ENCODE data around the gene RELN. TPM values are rescaled to one million over a fixed set of nuclear protein-coding genes. Genes with fewer than 3 reads are reported as not detected.

Gene RELN
- total and polyA plus RNA-seq, 2 experiments from 2014 or later, result 3.9 to 22.0 TPM

GRCh38 chr7:103686064-103686463, 303.4 kb downstream of the RELN start:
- Histone ChIP-seq H4K20me1 (ENCODE audit: insufficient read depth, poor library complexity, severe bottlenecking) (no peaks in the 10 kb centered on the region), H3K4me1 (ENCODE audit: insufficient read depth) (peaks cover 8% of the 10 kb centered on the region), H3K27me3 (no peaks in the 10 kb centered on the region), H3K4me3 (no peak overlapping the region), H3K9me3 (ENCODE audit: low read depth) (no peaks in the 10 kb centered on the region), H3K9me2 (replicated peaks; ENCODE audit: insufficient read depth) (no peaks in the 10 kb centered on the region), H3K27ac (no peak overlapping the region), H3K79me2 (no peaks in the 10 kb centered on the region), H2AFZ (no peak overlapping the region), H3K36me3 (replicated peaks; ENCODE audit: insufficient read depth, low read depth) (no peaks in the 10 kb centered on the region), H3K4me2 (no peak overlapping the region)
- WGBS (ENCODE audit: low lambda C conversion rate, missing lambda C conversion rate), result 82% methylated on average over 2 of the region's 2 CpGs
- no peak for DNase-seq (ENCODE audit: low spot score)
- TF ChIP-seq EZH2phosphoT487 (IDR thresholded peaks at IDR 0.05; ENCODE audit: low read depth, severe bottlenecking, unreplicated experiment) (no peak), EZH2 (IDR thresholded peaks at IDR 0.05; ENCODE audit: borderline replicate concordance) (no peak), CTCF (IDR thresholded peaks at IDR 0.05; ENCODE audit: poor library complexity) (no peak)

GRCh38 chr7:103685646-103686045, 303.8 kb downstream of the RELN start:
- Histone ChIP-seq H3K79me2 (no peaks in the 10 kb centered on the region), H3K27me3 (no peaks in the 10 kb centered on the region), H3K9me3 (ENCODE audit: low read depth) (no peaks in the 10 kb centered on the region), H3K27ac (no peak overlapping the region), H3K4me1 (ENCODE audit: insufficient read depth) (peaks cover 8% of the 10 kb centered on the region), H3K36me3 (replicated peaks; ENCODE audit: insufficient read depth, low read depth) (no peaks in the 10 kb centered on the region), H4K20me1 (ENCODE audit: insufficient read depth, poor library complexity, severe bottlenecking) (no peaks in the 10 kb centered on the region), H3K4me3 (no peak overlapping the region), H3K4me2 (no peak overlapping the region), H2AFZ (no peak overlapping the region), H3K9me2 (replicated peaks; ENCODE audit: insufficient read depth) (no peaks in the 10 kb centered on the region)
- no peak for DNase-seq (ENCODE audit: low spot score)
- TF ChIP-seq EZH2 (IDR thresholded peaks at IDR 0.05; ENCODE audit: borderline replicate concordance) (no peak), CTCF (IDR thresholded peaks at IDR 0.05; ENCODE audit: poor library complexity) (no peak), EZH2phosphoT487 (IDR thresholded peaks at IDR 0.05; ENCODE audit: low read depth, severe bottlenecking, unreplicated experiment) (no peak)
- 90% methylated on average over 2 of the region's 2 CpGs for WGBS (ENCODE audit: low lambda C conversion rate, missing lambda C conversion rate)

GRCh38 chr7:103683348-103683747, 306.1 kb downstream of the RELN start:
- Histone ChIP-seq H3K36me3 (replicated peaks; ENCODE audit: insufficient read depth, low read depth) (no peaks in the 10 kb centered on the region), H3K9me3 (ENCODE audit: low read depth) (no peaks in the 10 kb centered on the region), H3K79me2 (no peaks in the 10 kb centered on the region), H3K4me3 (no peak overlapping the region), H3K27ac (no peak overlapping the region), H3K4me2 (no peak overlapping the region), H3K4me1 (ENCODE audit: insufficient read depth) (no peaks in the 10 kb centered on the region), H2AFZ (no peak overlapping the region), H4K20me1 (ENCODE audit: insufficient read depth, poor library complexity, severe bottlenecking) (no peaks in the 10 kb centered on the region), H3K27me3 (no peaks in the 10 kb centered on the region), H3K9me2 (replicated peaks; ENCODE audit: insufficient read depth) (no peaks in the 10 kb centered on the region)
- TF ChIP-seq EZH2 (IDR thresholded peaks at IDR 0.05; ENCODE audit: borderline replicate concordance), result no peak
- no peak for TF ChIP-seq CTCF (IDR thresholded peaks at IDR 0.05; ENCODE audit: poor library complexity)
- TF ChIP-seq EZH2phosphoT487 (IDR thresholded peaks at IDR 0.05; ENCODE audit: low read depth, severe bottlenecking, unreplicated experiment), result no peak
- DNase-seq (ENCODE audit: low spot score), result no peak
- WGBS (ENCODE audit: low lambda C conversion rate, missing lambda C conversion rate), result 94% methylated on average over 2 of the region's 2 CpGs

Measured in hepatocyte (in vitro differentiated cells).